Femur (tissue), 1 donor: ENCODE data around the gene MVD.
"Not testable (repeated sequence)": the region's sequence is repeated elsewhere in the genome, so short reads cannot be mapped to it uniquely, and the experiment has no call there.

Experiments
- DNase-seq: peaks from one replicate; pipeline ENCODE4 v3.0.0-alpha.2; 2017

Gene MVD

GRCh38 chr16:88680554-88681083 lies 17.7 kb upstream of the MVD start:
- DNase-seq: no peak

GRCh38 chr16:88678224-88678979 lies 15.5 kb upstream of the MVD start:
- DNase-seq: no peak

- no peak for DNase-seq
Measured at GRCh38 chr16:88677721-88678120, 14.8 kb upstream of the MVD start.

- no peak for DNase-seq
Measured at GRCh38 chr16:88676502-88677242, 13.8 kb upstream of the MVD start.

- DNase-seq: no peak
Measured at GRCh38 chr16:88673716-88674379, 11.0 kb upstream of the MVD start.

- no peak for DNase-seq
Measured at GRCh38 chr16:88672776-88673175, 9.9 kb upstream of the MVD start.

GRCh38 chr16:88671806-88672205 lies 8.9 kb upstream of the MVD start:
- DNase-seq: no peak

- no peak for DNase-seq
Measured at GRCh38 chr16:88669980-88670379, 7.1 kb upstream of the MVD start.

- not testable (repeated sequence) for DNase-seq
Measured at GRCh38 chr16:88669493-88669892, 6.6 kb upstream of the MVD start.

GRCh38 chr16:88667461-88667860 lies 4.6 kb upstream of the MVD start:
- no peak for DNase-seq

GRCh38 chr16:88665570-88665969 lies 2.7 kb upstream of the MVD start:
- DNase-seq: no peak

- no peak for DNase-seq
Measured at GRCh38 chr16:88665148-88665547, 2.3 kb upstream of the MVD start.

GRCh38 chr16:88662222-88662842 lies 559 bp downstream of the MVD start:
- no peak for DNase-seq

- no peak for DNase-seq
Measured at GRCh38 chr16:88661468-88661867, 1.4 kb downstream of the MVD start.

GRCh38 chr16:88659160-88659559 lies 3.7 kb downstream of the MVD start:
- no peak for DNase-seq

GRCh38 chr16:88658714-88659113 lies 4.2 kb downstream of the MVD start:
- no peak for DNase-seq

- DNase-seq: no peak
Measured at GRCh38 chr16:88657371-88657770, 5.5 kb downstream of the MVD start.

- DNase-seq: no peak
Measured at GRCh38 chr16:88656291-88656980, 6.5 kb downstream of the MVD start.

GRCh38 chr16:88655733-88656281 lies 7.1 kb downstream of the MVD start:
- DNase-seq: no peak

GRCh38 chr16:88655053-88655732 lies 7.7 kb downstream of the MVD start:
- no peak for DNase-seq

- no peak for DNase-seq
Measured at GRCh38 chr16:88654363-88655052, 8.4 kb downstream of the MVD start.
